Fibroblast of lung (primary cell): ENCODE measurements around the gene HSD17B13.

ENCODE experiments used
- CTCF ChIP-seq, 2 donors: IDR thresholded peaks in 1 of 2; conservative IDR thresholded peaks in 1 of 2; 1 replicate in 1 of 2; 2 replicates in 1 of 2; pipeline ENCODE4 v1.5.1; 2011 to 2012; ENCODE audit warnings: low read length in 2 of 2, control low read depth in 1 of 2, inconsistent platforms in 1 of 2, low read depth in 1 of 2, mild to moderate bottlenecking in 1 of 2
- EZH2 ChIP-seq: IDR thresholded peaks from 2 replicates; pipeline ENCODE4 v1.5.1; 2012; ENCODE audit warnings: low read length, control low read depth, mild to moderate bottlenecking; ENCODE audit errors: missing control alignments

- TF ChIP-seq CTCF (conservative IDR thresholded peaks at IDR 0.05 in 1 of 2, IDR thresholded peaks at IDR 0.05 in 1 of 2; ENCODE audit: low read depth in 1 of 2, low read length in 2 of 2) (no peak), EZH2 (no peak)
Observed at GRCh38 chr4:87311684-87312083, 11.0 kb downstream of the HSD17B13 start.
